Cardiac fibroblast (primary cell): Measurements from ENCODE around the gene EPC2.

Source experiments
- DNase-seq, 2 donors: peaks; one replicate each; pipeline versions ENCODE4 v3.0.0 to v3.0.0-alpha.2; 2010; ENCODE audit warnings: low read depth in 2 of 2
- H3K4me3 ChIP-seq, 2 donors: replicated peaks in 1 of 2; 1 replicate in 1 of 2; 2 replicates in 1 of 2; pipeline ENCODE4 v1.5.1; 2011; ENCODE audit warnings: low read depth in 2 of 2, low read length in 2 of 2, mild to moderate bottlenecking in 2 of 2, moderate library complexity in 1 of 2
- CTCF ChIP-seq: IDR thresholded peaks from one replicate; pipeline ENCODE4 v1.5.1; 2011; ENCODE audit warnings: low read depth, mild to moderate bottlenecking, low read length, inconsistent platforms

Gene EPC2

GRCh38 chr2:148794558-148794957 lies 150.0 kb downstream of the EPC2 start:
- TF ChIP-seq CTCF, result no peak
- H3K4me3 ChIP-seq, result no peak overlapping the region
- peak; percentile 13 to 53 for DNase-seq

- TF ChIP-seq CTCF, result no peak
- H3K4me3 ChIP-seq, result no peak overlapping the region
- DNase-seq, result no peak
These were observed 152.4 kb downstream of the EPC2 start for GRCh38 chr2:148796735-148797512.

- H3K4me3 ChIP-seq, result no peak overlapping the region
- DNase-seq, result peak in 1 of 2 donors; percentile 28
- no peak for TF ChIP-seq CTCF
These were observed 158.1 kb downstream of the EPC2 start for GRCh38 chr2:148802448-148803220.

- no peak for DNase-seq
- TF ChIP-seq CTCF, result no peak
- H3K4me3 ChIP-seq, result no peak overlapping the region
These were observed 165.5 kb downstream of the EPC2 start for GRCh38 chr2:148810081-148810480.

GRCh38 chr2:148812306-148812705 lies 167.8 kb downstream of the EPC2 start:
- no peak overlapping the region for H3K4me3 ChIP-seq
- no peak for TF ChIP-seq CTCF
- peak; percentile 76 to 89 for DNase-seq

GRCh38 chr2:148813603-148814065 lies 169.1 kb downstream of the EPC2 start:
- DNase-seq, result no peak
- no peak for TF ChIP-seq CTCF
- H3K4me3 ChIP-seq, result no peak overlapping the region
